Measurements from ENCODE around the gene BMP4. TPM values are rescaled to one million over a fixed set of nuclear protein-coding genes. Genes with fewer than 3 reads are reported as not detected.

The BMP4 gene
- polyA plus RNA-seq, 4 donors, result 41.6 to 52.7 (median 46.7) TPM

GRCh38 chr14:53900499-53900898 lies 56.1 kb downstream of the BMP4 start:
- no peak for DNase-seq (ENCODE audit: low read depth in 4 of 4, low spot score in 3 of 4)
